Uterus (tissue), 4 donors: ENCODE data around the gene ESPN. TPM values are rescaled to one million over a fixed set of nuclear protein-coding genes. Genes with fewer than 3 reads are reported as not detected.
"Not testable (repeated sequence)": the region's sequence is repeated elsewhere in the genome, so short reads cannot be mapped to it uniquely, and the experiment has no call there.

Experiments
- DNase-seq, 2 donors: peaks; one replicate each; pipeline ENCODE4 v3.0.0-alpha.2; 2019 to 2020
- H3K27ac ChIP-seq, 2 donors: fragments of 200-600 bp; sonication (generic); 1 replicate in 1 of 2; 2 replicates in 1 of 2; pipeline ENCODE4 v1.5.1; 2016 to 2018
- H3K27me3 ChIP-seq, 2 donors: fragments of 200-600 bp; sonication (generic); one replicate each; pipeline ENCODE4 v1.5.1; 2018 to 2019; ENCODE audit warnings: control low read depth in 1 of 2
- H3K36me3 ChIP-seq, 2 donors: fragments of 200-600 bp; sonication (generic); one replicate each; pipeline ENCODE4 v1.5.1; 2019; ENCODE audit warnings: control low read depth in 1 of 2
- H3K4me1 ChIP-seq, 2 donors: fragments of 200-600 bp; sonication (generic); one replicate each; pipeline ENCODE4 v1.5.1; 2018 to 2019; ENCODE audit warnings: control low read depth in 1 of 2
- H3K4me3 ChIP-seq, 2 donors: fragments of 200-600 bp; sonication (generic); 1 replicate in 1 of 2; 2 replicates in 1 of 2; pipeline ENCODE4 v1.5.1; 2018 to 2019; ENCODE audit warnings: mild to moderate bottlenecking in 1 of 2
- H3K9me3 ChIP-seq, 2 donors: fragments of 200-600 bp; sonication (generic); one replicate each; pipeline ENCODE4 v1.5.1; 2019; ENCODE audit warnings: control low read depth in 1 of 2
- POLR2A ChIP-seq, 2 donors: fragments of 450-650 bp; IDR thresholded peaks; one replicate each; pipeline ENCODE4 v1.6.1; 2016; ENCODE audit warnings: antibody characterized with exemption in 2 of 2, mild to moderate bottlenecking in 1 of 2, moderate library complexity in 1 of 2
- intact Hi-C: fragments of 100-400 bp; cut with DNase I; formaldehyde crosslinking; loops from one replicate; pipeline ENCODE4 v1.15.1; 2023; ENCODE audit warnings: low total_unique reads
- total RNA-seq, 4 donors: library from RNA; depleted of rRNA in 3 of 4; stranded (reverse); fragments of >200 nt in 3 of 4; gene quantifications; one replicate each; pipeline versions ENCODE4 v1.1.0 to v1.2.4, GENCODE V29; 2014 to 2023
- TF ChIP-seq, protein P1 (sequence below), 4 experiments: fragments of 200-600 bp in 2 of 4; fragments of 450-650 bp in 2 of 4; sonication (generic) in 2 of 4; IDR thresholded peaks; one replicate each; pipeline ENCODE4 v1.5.1; 2016 to 2019; ENCODE audit warnings: antibody characterized with exemption in 4 of 4, mild to moderate bottlenecking in 2 of 4, moderate library complexity in 1 of 4
- donor health status: DM: yes; HTN: yes; CAD: no.

The ESPN gene
- total RNA-seq, 4 donors from 2014 or later: 0.58 to 2.5 TPM; not detected in 2

DNA sequence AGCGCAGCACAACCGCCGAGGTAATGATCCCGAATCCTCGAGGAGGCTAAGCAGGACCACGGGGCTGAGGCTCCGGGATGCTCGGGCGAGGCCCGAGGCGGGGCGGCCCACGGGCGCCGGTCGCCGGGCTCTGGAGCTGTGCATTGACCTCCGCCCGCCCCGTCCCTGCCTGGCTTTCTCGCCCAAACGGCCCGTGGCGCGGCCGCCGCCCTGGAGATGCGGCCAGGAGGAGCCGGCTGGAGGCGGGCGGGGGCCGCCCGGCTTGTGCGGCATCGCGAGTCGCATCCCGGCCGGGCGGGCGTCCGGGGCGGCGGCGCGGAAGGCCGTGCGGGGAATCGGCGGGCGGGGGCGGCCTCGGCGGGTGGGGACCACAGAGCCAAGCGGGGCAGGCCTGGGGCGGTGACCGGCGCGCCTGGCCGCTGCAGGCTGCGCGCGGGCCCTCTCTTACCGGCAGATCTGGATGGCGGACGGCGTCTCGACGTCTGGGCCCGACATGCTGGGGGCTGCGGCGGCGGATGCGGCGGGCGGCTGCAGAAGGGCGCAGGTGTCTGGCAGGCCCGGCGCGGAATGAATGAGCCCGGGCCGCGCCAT, 31.7 kb upstream of the ESPN start:
- peak overlapping the region; percentile 93 to 99 for H3K27ac ChIP-seq
- DNase-seq: no peak

DNA sequence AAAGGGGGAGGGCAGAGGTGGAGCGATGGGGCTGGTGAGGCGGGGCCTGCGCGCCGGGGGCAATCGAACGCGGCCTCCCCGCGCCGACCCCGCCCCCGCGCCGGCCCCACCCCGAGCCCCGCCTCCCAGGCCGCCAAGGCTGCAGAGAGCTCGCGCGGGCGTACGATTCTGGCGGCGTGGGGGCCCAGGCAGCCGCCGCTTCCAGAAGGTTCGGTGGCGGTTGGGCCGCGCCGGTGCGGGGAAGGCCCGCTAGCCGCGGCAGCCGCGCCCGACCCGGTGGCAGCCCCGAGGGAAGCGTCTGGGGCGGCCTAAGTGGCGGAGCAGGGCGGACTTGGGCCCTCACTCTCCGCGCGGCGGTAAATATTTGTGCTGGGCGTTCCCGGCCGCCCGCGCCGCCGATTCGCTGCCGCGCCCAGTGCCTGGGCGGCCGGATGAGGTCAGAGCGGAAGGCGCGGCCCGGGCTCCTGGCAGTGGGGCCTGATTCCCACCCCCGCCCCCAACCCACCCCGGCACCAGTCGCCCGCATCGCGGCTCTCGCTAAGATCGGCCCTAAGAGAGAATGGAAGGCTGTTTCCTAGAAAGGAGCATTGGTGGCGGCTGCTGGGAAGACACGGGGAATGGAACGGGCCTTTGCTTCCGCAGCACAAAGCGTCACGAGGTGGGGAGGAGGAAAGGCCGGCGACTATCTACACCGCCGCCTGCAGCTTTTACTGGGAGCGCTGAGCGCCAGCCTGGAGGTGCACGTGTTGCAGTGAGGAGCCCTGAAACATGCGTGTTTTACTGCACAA, 31.0 kb upstream of the ESPN start, which contains the start of gene ACOT7:
TSS of gene ACOT7 (minus strand) at position 368 of the 788 bp plus-strand sequence. CDS start 368 bp downstream, outside the sequence.
- peak; percentile 84 to 85 for DNase-seq
- Histone ChIP-seq H3K4me3 (peak within 1 kb of the TSS; percentile 43 to 70), H3K27ac (peak within 1 kb of the TSS; percentile 93 to 99), H3K4me1 (peaks cover 0 to 11% of the 10 kb centered on the region in 2 donors), H3K27me3 (no peaks in the 10 kb centered on the region), H3K36me3 (no peaks in the 10 kb centered on the region), H3K9me3 (no peaks in the 10 kb centered on the region)
- TF ChIP-seq, protein P1, sequence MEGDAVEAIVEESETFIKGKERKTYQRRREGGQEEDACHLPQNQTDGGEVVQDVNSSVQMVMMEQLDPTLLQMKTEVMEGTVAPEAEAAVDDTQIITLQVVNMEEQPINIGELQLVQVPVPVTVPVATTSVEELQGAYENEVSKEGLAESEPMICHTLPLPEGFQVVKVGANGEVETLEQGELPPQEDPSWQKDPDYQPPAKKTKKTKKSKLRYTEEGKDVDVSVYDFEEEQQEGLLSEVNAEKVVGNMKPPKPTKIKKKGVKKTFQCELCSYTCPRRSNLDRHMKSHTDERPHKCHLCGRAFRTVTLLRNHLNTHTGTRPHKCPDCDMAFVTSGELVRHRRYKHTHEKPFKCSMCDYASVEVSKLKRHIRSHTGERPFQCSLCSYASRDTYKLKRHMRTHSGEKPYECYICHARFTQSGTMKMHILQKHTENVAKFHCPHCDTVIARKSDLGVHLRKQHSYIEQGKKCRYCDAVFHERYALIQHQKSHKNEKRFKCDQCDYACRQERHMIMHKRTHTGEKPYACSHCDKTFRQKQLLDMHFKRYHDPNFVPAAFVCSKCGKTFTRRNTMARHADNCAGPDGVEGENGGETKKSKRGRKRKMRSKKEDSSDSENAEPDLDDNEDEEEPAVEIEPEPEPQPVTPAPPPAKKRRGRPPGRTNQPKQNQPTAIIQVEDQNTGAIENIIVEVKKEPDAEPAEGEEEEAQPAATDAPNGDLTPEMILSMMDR (IDR thresholded peaks at IDR 0.05): peak; percentile 9 to 28 (median 21)
- peak; percentile 57 to 79 for TF ChIP-seq POLR2A (IDR thresholded peaks at IDR 0.05)
- intact Hi-C loops: no loop called here

More for the DNA sequence above, 31.7 kb upstream of the ESPN start:
- Histone ChIP-seq H3K4me3 (peak overlapping the region; percentile 27 to 70), H3K27me3 (no peaks in the 10 kb centered on the region), H3K36me3 (no peaks in the 10 kb centered on the region), H3K4me1 (peaks cover 0 to 11% of the 10 kb centered on the region in 2 donors), H3K9me3 (no peaks in the 10 kb centered on the region)
- TF ChIP-seq POLR2A (IDR thresholded peaks at IDR 0.05): no peak
- TF ChIP-seq, protein P1 (IDR thresholded peaks at IDR 0.05): no peak
- intact Hi-C loops: no loop called here

DNA sequence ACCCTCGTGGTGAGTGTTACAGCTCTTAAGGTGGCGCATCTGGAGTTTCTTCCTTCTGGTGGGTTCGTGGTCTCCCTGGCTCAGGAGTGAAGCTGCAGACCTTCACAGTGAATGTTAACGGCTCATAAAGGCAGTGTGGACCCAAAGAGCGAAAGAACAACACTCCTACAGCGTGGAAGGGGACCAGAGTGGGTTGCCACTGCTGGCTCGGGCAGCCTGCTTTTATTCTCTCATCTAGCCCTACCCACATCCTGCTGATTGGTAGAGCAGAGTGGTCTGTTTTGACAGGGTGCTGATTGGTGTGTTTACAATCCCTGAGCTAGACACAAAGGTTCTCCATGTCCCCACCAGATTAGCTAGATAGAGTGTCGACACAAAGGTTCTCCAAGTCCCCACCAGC, 29.4 kb upstream of the ESPN start:
- H3K27me3 ChIP-seq, DNase-seq, H3K27ac ChIP-seq, H3K9me3 ChIP-seq, H3K4me3 ChIP-seq, intact Hi-C loops, H3K36me3 ChIP-seq: not testable (repeated sequence)
- H3K4me1 ChIP-seq: peaks cover 0 to 11% of the 10 kb centered on the region in 2 donors

DNA sequence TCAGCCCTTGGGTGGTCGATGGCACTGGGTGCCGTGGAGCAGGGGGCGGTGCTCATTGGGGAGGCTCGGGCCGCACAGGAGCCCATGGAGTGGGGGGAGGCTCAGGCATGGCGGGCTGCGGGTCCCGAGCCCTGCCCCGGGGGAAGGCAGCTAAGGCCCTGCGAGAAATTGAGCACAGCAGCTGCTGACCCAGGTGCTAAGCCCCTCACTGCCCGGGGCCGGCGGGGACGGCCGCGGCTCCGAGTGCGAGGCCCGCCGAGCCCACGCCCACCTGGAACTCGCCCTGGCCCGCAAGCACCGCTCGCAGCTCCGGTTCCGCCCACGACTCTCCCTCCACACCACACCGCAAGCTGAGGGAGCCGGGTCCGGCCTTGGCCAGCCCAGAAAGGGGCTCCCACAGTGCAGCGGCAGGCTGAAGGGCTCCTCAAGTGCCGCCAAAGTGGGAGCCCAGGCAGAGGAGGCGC, 28.8 kb upstream of the ESPN start:
- H3K27me3 ChIP-seq, H3K9me3 ChIP-seq, intact Hi-C loops, DNase-seq, H3K36me3 ChIP-seq, H3K4me3 ChIP-seq, H3K27ac ChIP-seq: not testable (repeated sequence)
- H3K4me1 ChIP-seq: peaks cover 0 to 11% of the 10 kb centered on the region in 2 donors

DNA sequence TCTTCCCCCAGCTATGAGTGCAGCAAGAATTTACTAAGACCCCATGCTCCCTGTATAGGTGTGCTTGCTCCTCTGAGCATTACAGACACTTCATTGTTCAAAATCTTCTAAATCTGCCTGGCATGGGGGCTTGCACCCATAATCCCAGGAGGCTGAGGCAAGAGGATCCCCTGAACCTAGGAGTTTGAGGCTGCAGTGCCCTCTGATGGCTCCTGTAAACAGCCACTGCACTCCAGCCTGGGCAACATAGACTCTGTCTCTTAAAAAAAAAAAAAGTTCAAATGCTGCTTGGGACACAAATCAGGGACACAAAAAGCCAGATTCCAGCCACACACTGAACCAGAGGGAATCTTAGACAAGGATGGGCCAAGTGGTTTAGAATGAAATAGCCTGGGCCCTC, 27.6 kb upstream of the ESPN start:
- no peaks in the 10 kb centered on the region for H3K36me3 ChIP-seq
- H3K27me3 ChIP-seq: no peaks in the 10 kb centered on the region
- intact Hi-C loops: no loop called here
- H3K4me3 ChIP-seq: no peak overlapping the region
- TF ChIP-seq, protein P1 (IDR thresholded peaks at IDR 0.05): no peak
- TF ChIP-seq POLR2A (IDR thresholded peaks at IDR 0.05): no peak
- no peak overlapping the region for H3K27ac ChIP-seq
- H3K4me1 ChIP-seq: peaks cover 0 to 9% of the 10 kb centered on the region in 2 donors
- no peaks in the 10 kb centered on the region for H3K9me3 ChIP-seq
- DNase-seq: no peak

DNA sequence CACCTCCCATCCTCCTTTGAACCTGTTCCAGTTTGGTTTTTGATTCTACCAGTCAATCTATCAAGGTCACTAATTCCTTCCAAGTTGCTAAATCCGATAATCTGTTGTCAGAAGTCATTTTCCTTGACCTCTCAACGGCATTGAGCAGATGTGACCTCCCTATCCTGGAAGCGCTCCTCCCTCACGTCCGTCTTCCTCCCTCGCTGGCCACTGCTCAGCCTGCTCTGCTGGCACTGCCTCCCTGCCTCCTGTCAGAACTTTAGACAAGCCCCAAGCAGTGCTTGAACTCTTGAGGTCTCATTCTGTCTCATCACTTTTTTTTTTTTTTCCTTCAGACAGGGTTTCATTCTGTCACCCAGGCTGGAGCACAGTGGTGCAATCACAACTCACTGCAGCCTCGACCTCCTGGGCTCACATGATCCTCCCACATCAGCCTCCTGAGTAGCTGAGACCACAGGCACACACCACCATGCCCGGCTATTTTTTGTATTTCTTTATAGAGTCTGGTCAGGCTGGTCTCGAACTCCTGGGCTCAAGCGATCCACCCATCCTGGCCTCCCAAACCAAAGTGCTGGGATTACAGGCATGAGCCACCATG, 26.6 kb upstream of the ESPN start:
- Histone ChIP-seq H3K36me3 (no peaks in the 10 kb centered on the region), H3K9me3 (no peaks in the 10 kb centered on the region), H3K4me3 (no peak overlapping the region), H3K27ac (no peak overlapping the region), H3K4me1 (no peaks in the 10 kb centered on the region), H3K27me3 (no peaks in the 10 kb centered on the region)
- TF ChIP-seq, protein P1 (IDR thresholded peaks at IDR 0.05): no peak
- no peak for TF ChIP-seq POLR2A (IDR thresholded peaks at IDR 0.05)
- intact Hi-C loops: no loop called here
- DNase-seq: no peak
